GM12878 (cell line): Measurements from ENCODE around the gene TGFBR3. TPM values are rescaled to one million over a fixed set of nuclear protein-coding genes. Genes with fewer than 3 reads are reported as not detected.

ENCODE experiments used
- ATAC-seq: fragments of 200-7000 bp; cut with Tn5 transposase; 3 replicates; pipeline ENCODE4 v1.9.1; 2020; ENCODE audit warnings: mild to moderate bottlenecking, moderate library complexity
- BruUV-seq: library from RNA; stranded (reverse); fragments of 400-500 nt; replicated peaks from 2 replicates; lab custom pipeline; 2021; lab: Mats Ljungman, UMichigan
- CTCF ChIA-PET: fragments of 300-600 bp; sonication (Branson Sonifier 250); formaldehyde crosslinking; extraction: SDS; loops from one replicate; lab custom pipeline; 2021; ENCODE audit warnings: inconsistent platforms; lab: Yijun Ruan, JAX
- POLR2A ChIA-PET: fragments of 350-600 bp; formaldehyde crosslinking; extraction: SDS; loops from one replicate; lab custom pipeline; 2021; ENCODE audit warnings: inconsistent platforms; lab: Charles Lee
- RAD21 ChIA-PET: fragments of 300-600 bp; sonication (Branson Sonifier 250); formaldehyde crosslinking; loops from one replicate; lab custom pipeline; 2023; ENCODE audit warnings: antibody characterized with exemption; ENCODE audit not compliant: unreplicated experiment; lab: Charles Lee
- SMC1A ChIA-PET: fragments of 300-600 bp; sonication (Branson Sonifier 250); formaldehyde crosslinking; loops from one replicate; lab custom pipeline; 2023; ENCODE audit not compliant: unreplicated experiment, uncharacterized antibody; lab: Charles Lee
- DNase-seq: peaks from one replicate; pipeline ENCODE4 v3.0.0-alpha.2; 2011; ENCODE audit warnings: low read depth, low spot score
- FAIRE-seq: peaks from 3 replicates; lab custom pipeline; 2011; peaks lifted over from hg19 to GRCh38; lab: Jason Lieb, UNC
- H2AFZ ChIP-seq: 2 replicates; pipeline ENCODE4 v1.6.0; 2011; ENCODE audit warnings: low read depth, low read length, control low read depth; ENCODE audit not compliant: control insufficient read depth
- H3K27ac ChIP-seq: 2 replicates; pipeline ENCODE4 v1.5.1; 2011; ENCODE audit warnings: control low read depth; ENCODE audit not compliant: control insufficient read depth, insufficient read depth
- H3K27me3 ChIP-seq, 2 experiments: replicated peaks in 1 of 2; 2 replicates each; pipeline versions ENCODE4 v1.6.0 to v1.6.1; 2011; ENCODE audit warnings: low read length in 1 of 2; ENCODE audit not compliant: control insufficient read depth in 2 of 2, insufficient read depth in 2 of 2
- H3K36me3 ChIP-seq, 2 experiments: 2 replicates each; pipeline ENCODE4 v1.5.1; 2011; ENCODE audit warnings: low read length in 1 of 2; ENCODE audit not compliant: control insufficient read depth in 2 of 2, insufficient read depth in 2 of 2
- H3K4me1 ChIP-seq: 2 replicates; pipeline ENCODE4 v1.6.1; 2011; ENCODE audit warnings: mild to moderate bottlenecking, low read length, moderate library complexity, mixed read lengths; ENCODE audit not compliant: control insufficient read depth, insufficient read depth
- H3K4me2 ChIP-seq: 2 replicates; pipeline ENCODE4 v1.6.0; 2011; ENCODE audit warnings: control low read depth; ENCODE audit not compliant: control insufficient read depth, insufficient read depth
- H3K4me3 ChIP-seq: fragments of 200-600 bp; sonication (generic); 2 replicates; pipeline ENCODE4 v1.5.1; 2016
- H3K79me2 ChIP-seq: 2 replicates; pipeline ENCODE4 v1.6.0; 2011; ENCODE audit warnings: low read length; ENCODE audit not compliant: control insufficient read depth, insufficient read depth
- H3K9ac ChIP-seq: 2 replicates; pipeline ENCODE4 v1.8.0; 2011; ENCODE audit warnings: low read length, control low read depth, mixed read lengths; ENCODE audit not compliant: control insufficient read depth, insufficient read depth
- H3K9me3 ChIP-seq: replicated peaks from 3 replicates; pipeline ENCODE4 v1.5.1; 2011; ENCODE audit warnings: mild to moderate bottlenecking, low read length; ENCODE audit not compliant: control insufficient read depth, insufficient read depth
- H4K20me1 ChIP-seq: 2 replicates; pipeline ENCODE4 v1.6.0; 2011; ENCODE audit not compliant: control insufficient read depth, insufficient read depth
- ATF3 ChIP-seq: IDR thresholded peaks from 2 replicates; pipeline ENCODE4 v1.6.1; 2011; ENCODE audit warnings: low read depth, mild to moderate bottlenecking, low read length, moderate library complexity, borderline replicate concordance; ENCODE audit errors: extremely low read depth
- FOS ChIP-seq: IDR thresholded peaks from 3 replicates; pipeline ENCODE4 v1.6.1; 2011; ENCODE audit warnings: borderline replicate concordance; ENCODE audit not compliant: insufficient read length; ENCODE audit errors: extremely low read depth
- IKZF1 ChIP-seq: fragments of 450-650 bp; conservative IDR thresholded peaks from 2 replicates; pipeline ENCODE4 v1.6.1; 2017; ENCODE audit warnings: antibody characterized with exemption, mild to moderate bottlenecking
- MEF2A ChIP-seq: IDR thresholded peaks from 2 replicates; pipeline ENCODE4 v1.6.1; 2011; ENCODE audit warnings: low read depth, mild to moderate bottlenecking, low read length, moderate library complexity; ENCODE audit not compliant: insufficient read depth
- MYB ChIP-seq: fragments of 150-350 bp; IDR thresholded peaks from 2 replicates; pipeline ENCODE4 v1.6.1; 2014; ENCODE audit warnings: mild to moderate bottlenecking, low read depth, low read length, borderline replicate concordance
- NBN ChIP-seq: fragments of 450-650 bp; IDR thresholded peaks from 2 replicates; pipeline ENCODE4 v1.6.1; 2016
- RB1 ChIP-seq: fragments of 450-650 bp; formaldehyde crosslinking; IDR thresholded peaks from 2 replicates; pipeline ENCODE4 v1.6.1; 2017; ENCODE audit warnings: mild to moderate bottlenecking, borderline replicate concordance
- REST ChIP-seq: IDR thresholded peaks from 2 replicates; pipeline ENCODE4 v1.6.1; 2012; ENCODE audit warnings: mild to moderate bottlenecking, low read depth, low read length
- SP1 ChIP-seq: IDR thresholded peaks from one replicate; pipeline ENCODE4 v1.6.1; 2011; ENCODE audit warnings: low read depth, low read length
- SUPT20H ChIP-seq: IDR thresholded peaks from 2 replicates; pipeline ENCODE4 v1.6.1; 2011; ENCODE audit warnings: low read depth, mild to moderate bottlenecking, low read length, moderate library complexity, borderline replicate concordance; ENCODE audit not compliant: control insufficient read depth
- TAF1 ChIP-seq: IDR thresholded peaks from 2 replicates; pipeline ENCODE4 v1.6.1; 2011; ENCODE audit warnings: mild to moderate bottlenecking, low read depth, low read length, borderline replicate concordance
- TBL1XR1 ChIP-seq: IDR thresholded peaks from 2 replicates; pipeline ENCODE4 v1.6.1; 2012; ENCODE audit warnings: low read depth, low read length, improper control_type of control experiment
- TCF7 ChIP-seq: IDR thresholded peaks from 2 replicates; pipeline ENCODE4 v1.6.1; 2014; ENCODE audit warnings: antibody characterized with exemption, borderline replicate concordance
- WGBS: methylation state at CpG from one replicate; pipeline ENCODE4 v1.1.6; 2016; ENCODE audit warnings: low lambda C conversion rate; ENCODE audit not compliant: insufficient replicate concordance, insufficient coverage; ENCODE audit errors: missing lambda C conversion rate; 5-methylcytosine and 5-hydroxymethylcytosine counted together
- in situ Hi-C: fragments of 300-500 bp; cut with MboI; formaldehyde crosslinking; loops from 9 replicates; pipeline ENCODE4 v1.14.3; 2018; ENCODE audit warnings: mixed read lengths
- intact Hi-C: fragments of 100-400 bp; cut with micrococcal nuclease; formaldehyde crosslinking; loops from one replicate; pipeline ENCODE4 v1.14.2; 2022; ENCODE audit not compliant: unreplicated experiment
- polyA plus RNA-seq, 11 experiments: library from polyadenylated mRNA; depleted of rRNA in 4 of 11; unstranded in 6 of 11; stranded (reverse) in 5 of 11; fragments of >200 nt; fragmentation: Nextera tagmentation in 4 of 11; fragmentation: Illumina TruSeq in 1 of 11; extraction: Ambion mirVana in 4 of 11; extraction: Trizol in 1 of 11; gene quantifications; 1 replicate in 1 of 11; 2 replicates in 10 of 11; pipeline versions ENCODE4 v1.2.1 to v1.2.3, GENCODE V29; 2011 to 2016; ENCODE audit warnings: inconsistent platforms in 2 of 11, missing spikeins in 2 of 11, low read depth in 1 of 11
- total RNA-seq, 4 experiments: library from RNA; depleted of rRNA in 3 of 4; stranded (reverse); fragments of >200 nt in 3 of 4; fragmentation: Illumina TruSeq in 1 of 4; extraction: Trizol in 1 of 4; gene quantifications; 2 replicates each; pipeline versions ENCODE4 v1.2.1 to v1.2.3, GENCODE V29; 2013 to 2021

Gene TGFBR3
- total and polyA plus RNA-seq, 10 of the 15 experiments (the other 5 are each of a cell fraction or from before 2014, with no cell fraction given), result 2.7 to 16.5 (median 12.6) TPM

DNA sequence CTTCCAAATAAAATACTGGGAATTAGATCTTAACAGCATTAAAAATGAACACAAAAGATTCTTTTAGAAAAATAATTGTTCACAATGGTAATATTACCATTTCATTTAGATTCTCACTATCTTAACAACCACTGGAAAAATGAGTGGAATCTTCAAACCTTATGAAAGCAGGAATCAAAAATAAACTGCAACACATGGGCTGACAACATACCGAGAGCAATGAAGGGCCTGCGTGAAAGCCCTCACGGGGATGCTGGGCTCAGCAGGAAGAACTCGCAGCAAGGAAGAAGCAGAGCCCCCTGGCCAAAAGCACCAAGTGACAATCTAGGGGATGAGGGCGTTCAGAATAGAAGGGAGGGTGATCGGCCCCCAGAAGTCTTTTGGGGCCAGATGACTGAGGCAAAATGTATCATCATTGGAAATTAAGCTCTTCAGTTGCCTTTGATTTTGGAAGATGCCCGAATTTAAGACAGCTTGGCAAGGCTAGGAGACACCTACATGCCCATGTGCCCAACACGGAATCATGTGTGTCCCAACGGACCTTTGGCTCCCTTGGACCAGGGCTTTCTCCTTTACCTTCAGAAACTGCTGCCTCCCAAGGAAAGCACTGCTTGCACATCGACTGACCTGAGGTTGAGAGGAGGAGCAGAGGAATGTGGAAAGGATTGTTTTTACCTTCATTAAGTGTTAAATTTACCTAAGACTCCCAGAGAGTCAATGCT is 103.9 kb downstream of the TGFBR3 start:
- TF ChIP-seq NBN (no peak), MEF2A (no peak), SP1 (no peak), FOS (no peak)
- TF ChIP-seq, all 136 proteins: peak for 0
- BruUV-seq, result no TSS peak
- WGBS, result 76% methylated on average over 9 of the region's 10 CpGs
- FAIRE-seq, result no peak
- DNase-seq, result no peak
- Histone ChIP-seq H3K79me2 (no peaks in the 10 kb centered on the region), H3K9me3 (no peaks in the 10 kb centered on the region), H3K9ac (no peak overlapping the region), H3K36me3 (no peaks in the 10 kb centered on the region), H3K4me3 (no peak overlapping the region), H4K20me1 (no peaks in the 10 kb centered on the region), H3K4me1 (peaks cover 6% of the 10 kb centered on the region; the same call in 1 of the 2 replicates), H3K27me3 (no peaks in the 10 kb centered on the region; a peak in 1 of 4 replicates), H2AFZ (no peak overlapping the region), H3K27ac (no peak overlapping the region), H3K4me2 (no peak overlapping the region)
- RAD21 ChIA-PET, result no interaction called here
- CTCF ChIA-PET, result no interaction called here
- ATAC-seq, result no peak
- SMC1A ChIA-PET, result interaction anchor here (0.5 kb wide), 1 partner anchor 31 kb away, joined by 3 read pairs; no protein-coding TSS in a partner anchor
- in situ Hi-C loops, result no loop called here
- intact Hi-C loops, result no loop called here
- POLR2A ChIA-PET, result interaction anchor here (0.6 kb wide), 1 partner anchor 15 kb away, joined by 3 read pairs; no protein-coding TSS in a partner anchor

DNA sequence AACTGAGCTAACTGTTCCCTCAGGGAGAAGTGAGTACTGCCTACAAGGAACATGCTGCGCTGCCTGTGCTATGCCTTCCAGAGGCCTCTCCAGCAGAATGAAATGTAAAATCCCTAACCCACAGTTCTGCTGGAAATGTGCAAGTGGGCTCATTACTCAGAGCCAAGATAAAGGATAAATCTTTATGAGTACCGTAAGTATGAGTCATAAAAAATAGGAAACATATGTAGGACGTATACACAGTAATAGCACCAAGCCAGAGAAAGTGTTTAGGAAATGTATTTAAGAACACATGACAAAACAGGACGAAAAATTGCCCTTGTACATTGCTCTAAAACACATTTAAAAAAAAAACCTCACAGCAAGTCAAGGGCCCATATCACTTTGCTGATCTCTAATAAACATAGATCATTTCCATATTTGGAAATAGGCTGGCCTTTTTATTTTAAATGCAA is 104.6 kb downstream of the TGFBR3 start:
- H3K4me1 ChIP-seq, result peaks cover 6% of the 10 kb centered on the region; the same call in 1 of the 2 replicates
- H4K20me1 ChIP-seq, result no peaks in the 10 kb centered on the region
- BruUV-seq, result no TSS peak
- H3K4me2 ChIP-seq, result no peak overlapping the region
- SMC1A ChIA-PET, result interaction anchor here (0.5 to 1.1 kb wide), 2 partner anchors 24 to 31 kb away, joined by 3 read pairs; no protein-coding TSS in a partner anchor
- CTCF ChIA-PET, result no interaction called here
- H3K9me3 ChIP-seq, result no peaks in the 10 kb centered on the region
- H3K27ac ChIP-seq, result no peak overlapping the region
- no peak for FAIRE-seq
- DNase-seq, result no peak
- no peak overlapping the region for H3K4me3 ChIP-seq
- intact Hi-C loops (no loop called here), in situ Hi-C loops (no loop called here)
- POLR2A ChIA-PET, result no interaction called here
- WGBS, result 88% methylated on average over 4 of the region's 4 CpGs
- H3K27me3 ChIP-seq, result no peaks in the 10 kb centered on the region; a peak in 1 of 4 replicates
- H2AFZ ChIP-seq, result no peak overlapping the region
- ATAC-seq, result no peak
- RAD21 ChIA-PET, result no interaction called here
- no peaks in the 10 kb centered on the region for H3K79me2 ChIP-seq
- H3K36me3 ChIP-seq, result no peaks in the 10 kb centered on the region
- H3K9ac ChIP-seq, result no peak overlapping the region
- TF ChIP-seq IKZF1, result no peak
- no peak for TF ChIP-seq REST
- no peak for TF ChIP-seq ATF3
- no peak for TF ChIP-seq TCF7
- no peak for TF ChIP-seq SUPT20H
- no peak for TF ChIP-seq RB1
- TF ChIP-seq TBL1XR1, result no peak
- no peak for TF ChIP-seq MYB
- TF ChIP-seq TAF1, result no peak
